ENCODE measurements around the gene ERGIC3. TPM values are rescaled to one million over a fixed set of nuclear protein-coding genes. Genes with fewer than 3 reads are reported as not detected.
"Not testable (repeated sequence)": the region's sequence is repeated elsewhere in the genome, so short reads cannot be mapped to it uniquely, and the experiment has no call there.

The ERGIC3 gene
- polyA plus RNA-seq, 1 of the 3 experiments (the other 2 are of a cell fraction): 661 TPM

- Histone ChIP-seq H3K4me1 (ENCODE audit: control insufficient read depth in 1 of 2, insufficient read depth in 2 of 2, low read depth in 1 of 2, low read length in 1 of 2) (peaks cover 0 to 14% of the 10 kb centered on the region in 2 experiments; a peak in 2 of 4 replicates), H3K9me2 (no peaks in the 10 kb centered on the region), H4K20me1 (ENCODE audit: insufficient read depth) (no peaks in the 10 kb centered on the region), H3K4me3 (ENCODE audit: low read depth in 2 of 2, low read length in 1 of 2) (no peak overlapping the region), H2AFZ (ENCODE audit: low read depth) (no peak overlapping the region), H3F3A (replicated peaks; ENCODE audit: insufficient read depth) (peaks cover 3% of the 10 kb centered on the region), H3K36me3 (replicated peaks in 1 of 2; ENCODE audit: control insufficient read depth in 1 of 2, insufficient read depth in 2 of 2, low read length in 1 of 2) (peaks cover 39 to 42% of the 10 kb centered on the region in 2 experiments), H3K9ac (no peak overlapping the region), H3K4me2 (no peak overlapping the region), H3K79me2 (ENCODE audit: insufficient read depth) (peaks cover 20% of the 10 kb centered on the region), H3K27ac (ENCODE audit: low read depth in 2 of 2, low read length in 1 of 2) (no peak overlapping the region), H3K9me3 (no peaks in the 10 kb centered on the region), H3K27me3 (ENCODE audit: insufficient read depth) (no peaks in the 10 kb centered on the region)
- no peak for TF ChIP-seq SIN3A (IDR thresholded peaks at IDR 0.05; ENCODE audit: borderline replicate concordance, low read depth, low read length)
- TF ChIP-seq GABPA (IDR thresholded peaks at IDR 0.05; ENCODE audit: low read depth): no peak
- TF ChIP-seq RFX5 (IDR thresholded peaks at IDR 0.05; ENCODE audit: low read length): no peak
- TF ChIP-seq ELF1 (IDR thresholded peaks at IDR 0.05): no peak
- no peak for TF ChIP-seq JUND (IDR thresholded peaks at IDR 0.05)
- no peak for TF ChIP-seq POLR2AphosphoS5 (IDR thresholded peaks at IDR 0.05; ENCODE audit: low read depth, low read length)
- ChIA-PET POLR2A (no interaction called here), CTCF (interaction anchor here (0.7 to 1.6 kb wide), 3 partner anchors 17 to 75 kb away, joined by 3 to 5 read pairs (median 4); no protein-coding TSS in a partner anchor)
- DNase-seq: no peak
- WGBS (ENCODE audit: low lambda C conversion rate): 96% methylated on average over 16 of the region's 16 CpGs
Measured at GRCh38 chr20:35544436-35544835, 2.6 kb downstream of the ERGIC3 start.

GRCh38 chr20:35544941-35545340, 3.1 kb downstream of the ERGIC3 start:
- 98% methylated on average over 7 of the region's 7 CpGs for WGBS (ENCODE audit: low lambda C conversion rate)
- H2AFZ ChIP-seq (ENCODE audit: low read depth); H3K27me3 ChIP-seq (ENCODE audit: insufficient read depth); H3F3A ChIP-seq (replicated peaks; ENCODE audit: insufficient read depth); H3K4me2 ChIP-seq; H4K20me1 ChIP-seq (ENCODE audit: insufficient read depth); H3K9ac ChIP-seq; DNase-seq; H3K27ac ChIP-seq (ENCODE audit: low read depth in 2 of 2, low read length in 1 of 2); H3K9me3 ChIP-seq; H3K4me3 ChIP-seq (ENCODE audit: low read depth in 2 of 2, low read length in 1 of 2); POLR2A ChIA-PET; H3K9me2 ChIP-seq: not testable (repeated sequence)
- CTCF ChIA-PET: interaction anchor here (1.6 kb wide), 1 partner anchor 17 kb away, joined by 5 read pairs; no protein-coding TSS in a partner anchor
- H3K36me3 ChIP-seq (replicated peaks in 1 of 2; ENCODE audit: control insufficient read depth in 1 of 2, insufficient read depth in 2 of 2, low read length in 1 of 2): peaks cover 42 to 44% of the 10 kb centered on the region in 2 experiments
- peaks cover 20% of the 10 kb centered on the region for H3K79me2 ChIP-seq (ENCODE audit: insufficient read depth)
- peaks cover 0 to 14% of the 10 kb centered on the region in 2 experiments; a peak in 2 of 4 replicates for H3K4me1 ChIP-seq (ENCODE audit: control insufficient read depth in 1 of 2, insufficient read depth in 2 of 2, low read depth in 1 of 2, low read length in 1 of 2)

DNA sequence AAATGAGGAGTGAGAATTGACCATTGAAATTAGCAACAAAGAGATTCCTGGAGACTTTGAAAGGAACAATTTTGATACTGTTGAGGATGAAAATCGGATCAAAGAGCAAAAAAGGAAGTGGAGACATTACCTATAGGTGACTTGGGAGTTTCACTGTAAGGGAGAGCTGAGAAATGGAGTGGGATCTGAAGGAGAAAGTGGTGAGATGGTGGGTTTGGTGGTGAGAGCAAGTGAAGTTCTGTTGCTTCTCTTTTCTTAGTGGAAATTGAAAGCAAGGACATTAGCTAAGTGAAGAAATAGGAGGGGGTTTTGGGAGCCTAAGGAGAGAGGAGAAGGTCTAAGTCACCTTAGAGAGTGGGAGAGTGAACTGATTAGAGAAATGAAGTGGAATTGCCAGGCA, 4.2 kb downstream of the ERGIC3 start:
- ChIA-PET POLR2A (no interaction called here), CTCF (no interaction called here)
- no peak overlapping the region for H3K4me2 ChIP-seq
- DNase-seq: no peak
- no peaks in the 10 kb centered on the region for H3K27me3 ChIP-seq (ENCODE audit: insufficient read depth)
- no peaks in the 10 kb centered on the region for H3K9me3 ChIP-seq
- peaks cover 20% of the 10 kb centered on the region for H3K79me2 ChIP-seq (ENCODE audit: insufficient read depth)
- no peak overlapping the region for H2AFZ ChIP-seq (ENCODE audit: low read depth)
- H3F3A ChIP-seq (replicated peaks; ENCODE audit: insufficient read depth): peaks cover 3% of the 10 kb centered on the region
- no peaks in the 10 kb centered on the region for H3K9me2 ChIP-seq
- no peak overlapping the region for H3K4me3 ChIP-seq (ENCODE audit: low read depth in 2 of 2, low read length in 1 of 2)
- TF ChIP-seq FOXJ3 (CRISPR knock-in tag; IDR thresholded peaks at IDR 0.05) (no peak), EP300 (IDR thresholded peaks at IDR 0.05; ENCODE audit: borderline replicate concordance in 1 of 2, low read depth in 1 of 2, low read length in 1 of 2) (no peak), MEF2A (IDR thresholded peaks at IDR 0.05; ENCODE audit: borderline replicate concordance, low read depth) (no peak), FOXM1 (IDR thresholded peaks at IDR 0.05; ENCODE audit: low read depth) (no peak), POLR2AphosphoS5 (IDR thresholded peaks at IDR 0.05; ENCODE audit: low read depth, low read length) (no peak), RAD21 (IDR thresholded peaks at IDR 0.05; ENCODE audit: low read length) (no peak), SIN3A (IDR thresholded peaks at IDR 0.05; ENCODE audit: borderline replicate concordance, low read depth, low read length) (no peak)
- no peaks in the 10 kb centered on the region for H4K20me1 ChIP-seq (ENCODE audit: insufficient read depth)
- H3K9ac ChIP-seq: no peak overlapping the region
- H3K36me3 ChIP-seq (replicated peaks in 1 of 2; ENCODE audit: control insufficient read depth in 1 of 2, insufficient read depth in 2 of 2, low read length in 1 of 2): peaks cover 42 to 48% of the 10 kb centered on the region in 2 experiments
- 90% methylated on average over 1 of the region's 1 CpG for WGBS (ENCODE audit: low lambda C conversion rate)
- peaks cover 0 to 13% of the 10 kb centered on the region in 2 experiments; a peak in 2 of 4 replicates for H3K4me1 ChIP-seq (ENCODE audit: control insufficient read depth in 1 of 2, insufficient read depth in 2 of 2, low read depth in 1 of 2, low read length in 1 of 2)
- H3K27ac ChIP-seq (ENCODE audit: low read depth in 2 of 2, low read length in 1 of 2): no peak overlapping the region
